Choroid plexus epithelial cell (primary cell): ENCODE data around the gene NEMP1.

Source experiments
- DNase-seq: peaks from one replicate; pipeline ENCODE4 v3.0.0-alpha.2; 2010; ENCODE audit warnings: low read depth
- H3K4me3 ChIP-seq: 2 replicates; pipeline ENCODE4 v1.5.1; 2011; ENCODE audit warnings: low read depth, mild to moderate bottlenecking, control low read depth, low read length, moderate library complexity
- TF ChIP-seq, protein P1 (sequence below): conservative IDR thresholded peaks from 2 replicates; pipeline ENCODE4 v1.5.1; 2011; ENCODE audit warnings: low read depth, mild to moderate bottlenecking, control low read depth, inconsistent platforms, low read length, moderate library complexity

The NEMP1 gene

DNA sequence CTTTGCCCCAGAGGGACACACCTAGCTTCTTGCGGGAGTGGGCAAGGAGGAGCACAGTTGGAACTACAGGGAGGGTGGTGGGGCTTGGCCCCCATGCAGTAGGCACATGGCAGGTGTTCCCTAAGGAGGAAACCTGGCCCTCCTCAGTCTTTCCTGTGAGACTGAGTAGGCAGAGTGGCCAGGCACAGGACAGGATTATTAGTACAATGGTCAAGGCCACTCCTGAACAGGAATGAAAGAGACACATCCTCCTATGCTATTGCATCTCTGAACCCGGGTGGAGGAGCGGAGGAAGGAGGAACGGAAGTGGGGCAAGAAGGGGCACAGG, 29.5 kb downstream of the NEMP1 start:
- no peak for DNase-seq
- no peak overlapping the region for H3K4me3 ChIP-seq
- TF ChIP-seq, protein P1, sequence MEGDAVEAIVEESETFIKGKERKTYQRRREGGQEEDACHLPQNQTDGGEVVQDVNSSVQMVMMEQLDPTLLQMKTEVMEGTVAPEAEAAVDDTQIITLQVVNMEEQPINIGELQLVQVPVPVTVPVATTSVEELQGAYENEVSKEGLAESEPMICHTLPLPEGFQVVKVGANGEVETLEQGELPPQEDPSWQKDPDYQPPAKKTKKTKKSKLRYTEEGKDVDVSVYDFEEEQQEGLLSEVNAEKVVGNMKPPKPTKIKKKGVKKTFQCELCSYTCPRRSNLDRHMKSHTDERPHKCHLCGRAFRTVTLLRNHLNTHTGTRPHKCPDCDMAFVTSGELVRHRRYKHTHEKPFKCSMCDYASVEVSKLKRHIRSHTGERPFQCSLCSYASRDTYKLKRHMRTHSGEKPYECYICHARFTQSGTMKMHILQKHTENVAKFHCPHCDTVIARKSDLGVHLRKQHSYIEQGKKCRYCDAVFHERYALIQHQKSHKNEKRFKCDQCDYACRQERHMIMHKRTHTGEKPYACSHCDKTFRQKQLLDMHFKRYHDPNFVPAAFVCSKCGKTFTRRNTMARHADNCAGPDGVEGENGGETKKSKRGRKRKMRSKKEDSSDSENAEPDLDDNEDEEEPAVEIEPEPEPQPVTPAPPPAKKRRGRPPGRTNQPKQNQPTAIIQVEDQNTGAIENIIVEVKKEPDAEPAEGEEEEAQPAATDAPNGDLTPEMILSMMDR: no peak

DNA sequence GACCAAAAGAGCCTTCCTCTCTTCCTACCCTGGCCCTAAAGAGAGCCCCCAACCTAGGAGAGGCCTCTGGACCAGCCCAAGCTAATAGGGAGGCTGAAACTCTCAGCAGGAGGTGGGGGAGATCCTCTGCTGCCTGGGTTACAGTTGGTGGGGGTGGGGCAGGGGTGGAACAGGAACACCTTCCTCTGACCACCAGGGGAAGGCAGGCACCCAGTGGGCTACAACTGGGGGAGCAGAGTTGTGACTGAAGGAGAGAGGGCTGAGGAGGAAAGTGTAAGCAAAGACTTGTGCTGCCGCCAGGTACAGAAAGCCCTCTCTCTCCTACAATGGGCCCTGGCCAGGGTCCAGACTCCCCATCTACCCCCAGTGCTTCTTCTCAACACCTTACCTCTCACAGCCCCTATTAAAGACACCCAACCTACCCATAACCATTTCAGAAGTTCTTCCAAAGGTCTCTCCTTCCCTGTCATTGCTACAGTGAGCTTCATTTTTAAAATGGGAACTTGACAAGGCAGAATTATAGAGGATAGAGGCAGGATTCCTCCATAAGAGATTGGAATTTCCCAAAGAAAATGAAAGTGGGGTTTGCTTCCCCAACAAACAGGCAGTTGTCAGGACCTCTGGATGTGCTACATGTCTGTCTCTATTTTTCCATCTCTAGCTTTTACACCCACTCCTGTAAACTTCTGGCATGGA, 30.0 kb downstream of the NEMP1 start:
- TF ChIP-seq, protein P1: no peak
- no peak for DNase-seq
- H3K4me3 ChIP-seq: no peak overlapping the region

DNA sequence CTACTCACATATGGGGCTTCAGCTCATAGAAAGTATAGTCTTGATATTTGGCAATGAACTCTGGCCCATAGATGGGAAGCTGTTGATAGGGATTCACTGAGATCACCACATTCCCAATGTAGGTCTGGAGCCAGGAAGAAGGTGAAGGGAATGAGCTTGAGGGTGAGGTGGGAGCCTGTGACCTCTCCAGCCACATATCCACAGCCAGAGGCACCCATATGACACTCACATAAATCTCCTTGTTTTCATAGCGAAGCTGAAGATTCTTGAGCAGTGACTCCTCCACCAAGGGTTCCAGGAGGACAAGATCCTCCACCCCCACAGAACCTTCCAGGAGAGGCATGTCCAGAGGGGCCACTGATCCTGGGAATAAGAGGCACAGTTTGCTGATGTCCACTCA, 30.6 kb downstream of the NEMP1 start:
- no peak overlapping the region for H3K4me3 ChIP-seq
- no peak for DNase-seq
- TF ChIP-seq, protein P1: no peak

DNA sequence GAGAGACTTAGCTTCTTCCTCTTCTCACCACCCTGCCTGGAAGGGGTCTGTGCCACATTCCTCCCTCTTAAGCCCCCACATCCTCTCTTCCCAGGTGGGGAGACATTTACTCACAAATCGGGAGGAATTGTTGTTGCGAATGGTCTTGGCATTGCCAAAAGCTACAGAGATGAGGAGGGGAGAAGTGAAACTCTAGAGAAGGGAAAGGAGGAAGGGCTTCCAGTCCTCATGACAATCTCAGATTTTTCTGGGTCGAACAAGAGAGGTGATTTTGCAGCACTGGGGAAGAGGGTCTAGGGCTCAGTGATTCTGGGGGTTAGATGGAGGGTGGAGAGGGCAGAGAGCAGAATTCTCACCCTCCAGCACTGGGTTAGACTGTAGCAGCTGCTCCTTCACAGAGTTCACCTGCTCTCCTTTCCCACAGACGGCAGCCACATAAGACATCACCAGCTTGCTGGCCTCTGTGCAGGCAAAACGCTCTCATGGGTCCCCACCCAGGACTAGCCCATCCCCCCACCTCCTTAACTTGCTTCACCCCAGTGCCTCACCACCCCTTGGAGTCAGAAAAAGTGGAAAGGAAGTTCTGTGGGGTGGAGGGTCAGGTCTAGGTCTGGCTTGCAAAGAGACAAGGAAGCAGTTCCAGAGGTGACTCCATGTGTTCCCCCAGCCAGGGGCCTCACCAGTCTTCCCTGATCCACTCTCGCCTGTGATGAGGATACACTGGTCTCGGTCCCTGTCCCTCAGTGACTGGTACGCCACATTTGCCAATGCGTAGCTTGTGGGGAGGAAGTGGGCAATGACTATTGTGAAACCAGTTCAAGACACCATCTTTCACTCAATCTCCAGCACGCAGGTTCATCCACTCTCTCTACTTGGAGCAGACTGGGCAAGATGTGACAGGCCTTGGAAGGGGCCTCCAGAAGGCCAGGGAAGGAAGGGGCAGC, 31.4 kb downstream of the NEMP1 start:
- TF ChIP-seq, protein P1: no peak
- no peak for DNase-seq

DNA sequence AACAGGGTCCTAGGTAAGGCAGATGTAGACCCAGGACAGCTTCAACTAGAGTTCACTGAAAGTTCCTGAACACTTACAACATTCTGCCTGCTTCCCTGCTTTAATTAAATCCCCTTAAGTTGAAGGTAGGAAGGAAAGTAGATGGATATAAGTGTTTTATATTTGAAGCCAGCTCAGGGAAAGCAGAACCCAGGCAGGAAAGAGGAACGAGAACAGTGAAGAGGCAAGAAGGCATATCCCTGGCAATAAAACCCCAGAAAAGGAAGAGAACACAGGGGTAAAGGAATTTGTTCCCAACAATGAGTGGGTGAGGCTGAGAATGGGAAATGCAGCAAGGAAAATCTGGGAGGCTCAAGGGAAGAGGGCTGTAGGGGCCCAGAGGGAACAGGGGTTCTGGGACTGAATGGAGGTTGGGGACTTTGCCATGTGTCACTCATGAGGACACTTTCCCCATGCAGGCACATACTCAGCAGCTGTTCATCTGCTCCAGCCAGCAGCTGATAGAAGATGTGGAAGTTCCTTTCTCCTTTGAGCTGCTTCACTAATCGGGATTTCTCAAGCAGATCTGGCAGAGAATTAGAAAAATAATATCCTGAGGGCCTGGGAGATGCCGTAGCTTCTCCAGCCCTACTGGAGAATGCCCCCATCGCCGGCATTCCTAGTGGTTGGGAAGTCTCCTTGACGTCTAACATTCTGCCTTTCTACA, 32.4 kb downstream of the NEMP1 start:
- no peak for DNase-seq
- TF ChIP-seq, protein P1: no peak
- no peak overlapping the region for H3K4me3 ChIP-seq

More for the DNA sequence above, 31.4 kb downstream of the NEMP1 start:
- no peak overlapping the region for H3K4me3 ChIP-seq

DNA sequence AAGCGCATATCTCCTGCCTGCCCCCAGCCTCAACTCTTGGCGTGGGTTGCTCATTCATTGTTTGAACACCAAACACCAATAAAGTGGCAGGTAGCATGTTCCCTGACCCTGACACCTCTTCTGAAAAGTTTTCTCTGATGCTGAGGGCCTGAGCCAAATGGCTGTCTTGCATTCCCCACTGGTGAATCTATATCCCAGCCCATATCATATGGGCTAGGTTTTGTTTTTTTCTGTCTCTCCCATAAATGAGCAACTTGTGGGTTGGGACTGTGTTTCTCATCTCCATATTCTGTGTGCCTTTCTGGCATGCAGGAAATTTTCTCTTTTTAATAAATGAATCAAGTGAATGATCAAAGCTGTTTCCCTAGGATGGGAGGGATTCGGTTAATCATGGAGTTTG, 33.7 kb downstream of the NEMP1 start:
- TF ChIP-seq, protein P1: no peak
- DNase-seq: no peak
- H3K4me3 ChIP-seq: no peak overlapping the region
